Measurements from ENCODE around the gene SETD2.

GRCh38 chr3:46996689-46997452, 167.0 kb downstream of the SETD2 start:
- TF ChIP-seq CTCF (IDR thresholded peaks at IDR 0.05; ENCODE audit: low read depth, low read length, poor library complexity, severe bottlenecking) (no peak), EZH2phosphoT487 (IDR thresholded peaks at IDR 0.05; ENCODE audit: borderline replicate concordance, low read length) (no peak)

Data from DOHH2 (cell line).